ENCODE results near the gene DPRX.

GRCh38 chr19:53660584-53660983 is 28.8 kb downstream of the DPRX start:
- TF ChIP-seq CTCF (optimal IDR thresholded peaks at IDR 0.05 in 1 of 3, IDR thresholded peaks at IDR 0.05 in 1 of 3, conservative IDR thresholded peaks at IDR 0.05 in 1 of 3; ENCODE audit: extremely low read depth in 1 of 3, insufficient read depth in 2 of 3, low read length in 3 of 3) (no peak), EZH2 (IDR thresholded peaks at IDR 0.05; ENCODE audit: low read length) (no peak)
